Activated CD4-positive, alpha-beta T cell treated with anti-CD3 and anti-CD28 coated beads for 36 hours (primary cell): ENCODE measurements around the gene XIRP1. TPM values are rescaled to one million over a fixed set of nuclear protein-coding genes. Genes with fewer than 3 reads are reported as not detected.

Experiments
- ATAC-seq: fragments of 200-7000 bp; cut with Tn5 transposase; one replicate; pipeline ENCODE4 v1.10.0; 2021; ENCODE audit warnings: mild to moderate bottlenecking, moderate library complexity
- CTCF ChIA-PET: fragments of 350-600 bp; sonication (Branson Sonifier 250); formaldehyde crosslinking; loops from one replicate; lab custom pipeline; 2021; ENCODE audit warnings: antibody characterized with exemption; lab: Charles Lee
- POLR2A ChIA-PET: fragments of 350-600 bp; sonication (Branson Sonifier 250); formaldehyde crosslinking; loops from one replicate; lab custom pipeline; 2021; ENCODE audit warnings: antibody characterized with exemption, inconsistent platforms; lab: Charles Lee
- DNase-seq: peaks from one replicate; pipeline ENCODE4 v3.0.0-alpha.2; 2020
- H3K27ac Mint-ChIP-seq: one replicate; pipeline ENCODE4 v1.8.0; 2021; ENCODE audit warnings: mixed read lengths
- H3K27me3 Mint-ChIP-seq: one replicate; pipeline ENCODE4 v1.8.0; 2021; ENCODE audit warnings: mixed read lengths
- H3K36me3 Mint-ChIP-seq: one replicate; pipeline ENCODE4 v1.8.0; 2021; ENCODE audit warnings: low read depth, mixed read lengths
- H3K4me1 Mint-ChIP-seq: one replicate; pipeline ENCODE4 v1.8.0; 2021; ENCODE audit warnings: mixed read lengths
- H3K4me3 Mint-ChIP-seq: one replicate; pipeline ENCODE4 v1.8.0; 2021; ENCODE audit warnings: mild to moderate bottlenecking, moderate library complexity, mixed read lengths
- H3K9me3 Mint-ChIP-seq: one replicate; pipeline ENCODE4 v1.8.0; 2021; ENCODE audit warnings: low read depth, mixed read lengths
- intact Hi-C, 2 experiments: fragments of 100-400 bp; cut with DNase I in 1 of 2; cut with micrococcal nuclease in 1 of 2; formaldehyde crosslinking; loops; one replicate each; pipeline versions ENCODE4 v1.14.2 to v1.15.1; 2022 to 2024; cut with DNase I, micrococcal nuclease
- total RNA-seq, 2 experiments: library from RNA; stranded (reverse); gene quantifications; one replicate each; pipeline ENCODE4 v1.2.3, GENCODE V29; 2021

Gene XIRP1
- total RNA-seq, 2 experiments from 2014 or later = 1.4 to 2.2 TPM

DNA sequence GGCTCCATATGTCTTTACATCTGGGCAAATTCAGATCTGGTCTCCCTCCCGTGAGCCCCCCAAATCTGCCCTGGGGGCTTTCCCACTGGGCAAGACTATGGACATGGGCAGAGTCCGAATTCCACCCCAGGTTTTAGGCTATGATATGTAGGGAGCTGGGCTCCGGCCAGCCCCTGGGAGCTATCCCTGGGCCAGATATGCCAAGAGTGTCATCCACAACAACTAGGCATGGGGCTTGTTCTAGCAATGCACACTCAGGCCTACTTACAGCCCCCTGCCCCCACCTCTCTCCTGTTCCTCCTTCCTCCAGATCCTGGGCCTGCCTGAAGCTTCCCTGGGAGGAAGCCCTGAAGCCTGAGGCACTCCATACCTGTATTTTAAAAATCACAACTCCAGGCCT is 622 bp downstream of the XIRP1 start:
- ChIA-PET POLR2A (interaction anchor here (1.2 kb wide), 1 partner anchor 96 kb away, joined by 5 read pairs; no protein-coding TSS in a partner anchor), CTCF (interaction anchor here (0.7 to 14.9 kb wide), 17 partner anchors 13 to 670 kb away, joined by 3 to 447 read pairs (median 5); partner anchors contain the start of gene RPSA)
- peaks cover 42% of the 10 kb centered on the region for H3K4me1 Mint-ChIP-seq
- H3K9me3 Mint-ChIP-seq = no peaks in the 10 kb centered on the region
- no peak for ATAC-seq
- H3K27me3 Mint-ChIP-seq = no peaks in the 10 kb centered on the region
- peak overlapping the region; percentile 40 for H3K4me3 Mint-ChIP-seq
- DNase-seq = no peak
- peak overlapping the region; percentile 72 for H3K27ac Mint-ChIP-seq
- no peaks in the 10 kb centered on the region for H3K36me3 Mint-ChIP-seq
- intact Hi-C loops = loop anchor here (2.0 to 5.0 kb wide), 3 partner anchors 76 to 191 kb away; partner anchors contain the start of gene SLC25A38 (in 1 of the 2)

DNA sequence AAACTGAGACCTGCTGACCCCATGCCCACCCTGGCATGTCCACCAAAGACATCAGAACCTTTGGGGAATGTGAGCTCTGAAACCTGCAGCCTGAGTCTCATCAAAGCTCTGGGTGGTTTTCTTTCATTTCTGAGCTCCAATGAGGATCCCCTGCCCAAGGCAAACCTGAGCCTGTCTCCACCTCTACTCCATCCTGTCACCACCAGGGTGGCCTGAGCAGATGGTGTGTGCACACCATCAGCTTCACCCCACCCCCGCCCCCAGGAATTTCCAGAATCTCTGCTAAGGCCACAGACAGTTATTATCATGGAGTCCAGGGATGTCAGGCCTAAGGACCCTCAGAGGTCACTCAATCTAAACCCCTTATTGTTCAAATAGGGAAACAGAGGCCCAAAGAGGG is 1.3 kb downstream of the XIRP1 start:
- no peak overlapping the region for H3K4me3 Mint-ChIP-seq
- H3K9me3 Mint-ChIP-seq = no peaks in the 10 kb centered on the region
- intact Hi-C loops = loop anchor here (2.0 to 5.0 kb wide), 3 partner anchors 76 to 191 kb away; partner anchors contain the start of gene SLC25A38 (in 1 of the 2)
- DNase-seq (no peak), ATAC-seq (no peak)
- peaks cover 37% of the 10 kb centered on the region for H3K4me1 Mint-ChIP-seq
- H3K27me3 Mint-ChIP-seq = no peaks in the 10 kb centered on the region
- POLR2A ChIA-PET = interaction anchor here (1.1 to 1.2 kb wide), 2 partner anchors 41 to 97 kb away, joined by 3 to 6 read pairs; no protein-coding TSS in a partner anchor
- no peaks in the 10 kb centered on the region for H3K36me3 Mint-ChIP-seq
- CTCF ChIA-PET = interaction anchor here (0.7 to 14.9 kb wide), 21 partner anchors 12 to 669 kb away, joined by 3 to 447 read pairs (median 4); partner anchors contain the start of gene RPSA
- no peak overlapping the region for H3K27ac Mint-ChIP-seq

DNA sequence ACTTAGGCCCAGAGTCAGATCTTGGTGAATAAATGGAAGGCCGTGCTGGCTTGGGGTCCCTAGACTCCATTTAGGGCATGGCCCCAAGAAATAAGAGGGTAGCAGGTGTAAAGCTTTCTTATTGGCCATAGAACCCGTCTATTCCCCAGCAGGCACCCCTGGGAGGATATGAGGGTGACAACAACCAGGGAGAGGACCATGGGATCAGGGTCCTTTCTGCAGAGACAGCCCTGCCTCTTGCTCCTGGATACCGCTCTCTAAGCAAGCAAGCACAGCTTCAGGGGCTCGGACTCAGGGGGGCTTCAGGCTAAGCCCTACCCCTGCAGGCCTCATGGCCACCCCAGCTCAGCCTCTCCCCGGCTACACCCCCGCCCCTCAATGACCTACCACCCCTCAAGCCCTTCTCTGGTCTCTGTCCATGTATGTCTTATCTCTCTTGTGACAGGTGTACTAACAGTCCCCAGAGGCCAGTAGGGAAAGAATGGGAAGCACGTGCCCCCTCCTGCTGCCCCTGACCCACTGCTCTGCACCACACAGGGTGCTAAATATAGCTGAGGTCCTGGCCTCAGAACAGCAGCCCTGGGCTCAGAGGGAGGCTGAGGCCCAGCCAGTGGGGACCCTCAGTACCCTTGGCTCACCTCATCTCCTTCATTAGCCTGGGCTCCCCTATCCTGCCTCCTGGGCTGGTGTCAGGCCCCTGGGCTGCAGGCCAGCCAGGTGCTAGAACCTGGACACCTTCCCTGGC is 1.9 kb downstream of the XIRP1 start:
- intact Hi-C loops = loop anchor here (2.0 to 5.0 kb wide), 3 partner anchors 77 to 192 kb away; partner anchors contain the start of gene SLC25A38 (in 1 of the 2)
- Mint-ChIP-seq H3K36me3 (no peaks in the 10 kb centered on the region), H3K27me3 (no peaks in the 10 kb centered on the region), H3K27ac (no peak overlapping the region), H3K4me1 (peaks cover 31% of the 10 kb centered on the region), H3K9me3 (no peaks in the 10 kb centered on the region), H3K4me3 (no peak overlapping the region)
- ChIA-PET POLR2A (interaction anchor here (1.1 to 1.2 kb wide), 2 partner anchors 41 to 98 kb away, joined by 3 to 6 read pairs; no protein-coding TSS in a partner anchor), CTCF (interaction anchor here (0.5 to 14.9 kb wide), 43 partner anchors 10 to 216 kb away, joined by 3 to 447 read pairs (median 4); partner anchors contain the start of genes CX3CR1 and RPSA)
- ATAC-seq (no peak), DNase-seq (no peak)

- DNase-seq (peak; percentile 72), ATAC-seq (peak; percentile 64)
- intact Hi-C loops = loop anchor here (1.0 to 5.0 kb wide), 4 partner anchors 77 to 192 kb away; partner anchors contain the start of gene SLC25A38 (in 1 of the 2)
- Mint-ChIP-seq H3K4me3 (no peak overlapping the region), H3K27me3 (no peaks in the 10 kb centered on the region), H3K9me3 (no peaks in the 10 kb centered on the region), H3K36me3 (no peaks in the 10 kb centered on the region), H3K4me1 (peaks cover 28% of the 10 kb centered on the region), H3K27ac (no peak overlapping the region)
- CTCF ChIA-PET = interaction anchor here (0.5 to 14.9 kb wide), 39 partner anchors 10 to 217 kb away, joined by 3 to 447 read pairs (median 4); partner anchors contain the start of genes CX3CR1 and RPSA
- POLR2A ChIA-PET = interaction anchor here (1.2 kb wide), 1 partner anchor 98 kb away, joined by 6 read pairs; no protein-coding TSS in a partner anchor
Observed at GRCh38 chr3:39189959-39190269, 2.5 kb downstream of the XIRP1 start.

DNA sequence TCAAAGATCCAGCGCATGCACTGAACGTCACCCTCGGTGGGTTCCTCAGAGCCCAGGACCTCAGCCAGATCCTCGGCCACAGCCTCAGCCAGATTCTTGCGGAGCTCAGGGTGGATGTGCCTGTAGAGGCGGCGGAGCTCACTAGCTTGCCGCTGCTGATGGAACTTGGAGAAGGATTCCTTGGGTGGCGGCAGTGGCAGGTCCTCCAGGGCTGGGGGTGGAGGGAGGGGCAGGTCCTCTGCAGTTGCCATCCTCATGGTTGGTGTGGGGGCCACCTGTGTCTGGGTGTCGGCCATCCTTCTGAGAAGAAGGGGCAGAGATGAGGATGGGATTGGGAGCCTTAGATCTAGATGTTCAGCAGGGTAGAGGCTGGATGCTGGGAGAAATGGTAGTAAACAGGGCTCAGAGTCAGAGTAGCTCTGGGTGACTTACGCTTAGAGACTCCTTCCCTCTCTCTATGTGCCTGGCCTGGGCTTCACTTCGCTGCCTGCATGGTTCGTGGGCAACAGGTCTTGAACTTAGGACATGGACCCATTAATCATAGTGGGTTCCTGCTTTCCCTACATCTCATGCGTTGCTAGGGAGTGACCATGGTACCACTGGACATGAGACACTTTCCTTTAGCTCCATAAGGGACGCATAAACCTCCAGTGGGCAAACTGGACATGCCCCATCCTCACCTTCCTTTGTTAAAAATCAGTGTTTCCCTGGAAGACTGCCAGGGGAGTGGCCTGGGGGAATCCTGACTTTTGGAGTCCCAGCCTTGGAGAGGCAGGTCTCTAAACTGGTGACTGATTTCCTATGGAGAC is 3.0 kb downstream of the XIRP1 start:
- ChIA-PET POLR2A (no interaction called here), CTCF (interaction anchor here (0.7 to 14.9 kb wide), 31 partner anchors 11 to 217 kb away, joined by 3 to 447 read pairs (median 5); partner anchors contain the start of genes CX3CR1 and RPSA)

DNA sequence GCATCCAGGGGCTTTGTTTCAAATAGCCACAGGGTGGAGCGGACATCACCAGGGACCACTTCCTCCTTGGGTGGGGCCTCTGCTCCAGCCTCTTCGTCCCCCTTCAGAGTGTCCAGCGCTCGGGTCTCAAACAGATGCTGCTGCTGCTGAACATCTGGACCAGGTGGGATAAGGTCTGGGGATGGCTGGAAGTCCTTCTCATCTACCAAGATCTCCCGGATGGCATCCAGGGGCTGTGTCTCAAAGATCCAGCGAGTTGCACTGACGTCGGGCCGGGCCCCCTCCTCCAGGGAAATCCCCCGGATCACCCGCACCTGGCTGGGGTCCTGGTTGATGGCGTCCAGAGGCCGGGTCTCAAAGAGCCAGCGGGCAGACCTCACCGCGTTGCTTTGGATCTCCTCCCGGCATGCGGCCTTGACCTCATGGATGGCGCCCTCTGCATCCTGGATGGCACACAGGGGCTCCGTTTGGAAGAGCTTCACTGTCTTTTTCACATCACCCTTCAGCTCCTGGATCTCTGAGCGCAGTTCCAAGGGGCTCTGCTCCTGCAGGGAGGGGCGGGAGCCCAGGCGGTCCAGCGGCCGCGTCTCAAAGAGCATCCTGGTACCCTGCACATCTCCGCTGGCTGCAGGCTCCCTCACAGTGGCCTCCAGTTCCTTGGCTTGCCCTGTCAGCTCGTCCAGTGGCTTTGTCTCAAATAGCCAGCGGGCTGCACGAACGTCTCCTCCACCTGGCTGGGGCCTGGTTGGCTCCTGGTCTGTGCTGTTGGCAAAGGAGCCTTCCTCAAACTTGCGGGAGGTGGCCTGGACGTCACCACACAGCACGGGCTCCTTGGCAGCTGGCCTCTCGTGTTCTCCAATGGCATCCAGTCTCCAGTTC is 3.9 kb downstream of the XIRP1 start:
- intact Hi-C loops = loop anchor here (1.0 kb wide), 1 partner anchor 100 kb away; no protein-coding TSS in a partner anchor
- Mint-ChIP-seq H3K4me3 (no peak overlapping the region), H3K4me1 (peaks cover 25% of the 10 kb centered on the region), H3K9me3 (no peaks in the 10 kb centered on the region), H3K36me3 (no peaks in the 10 kb centered on the region), H3K27me3 (no peaks in the 10 kb centered on the region), H3K27ac (no peak overlapping the region)
- POLR2A ChIA-PET = no interaction called here
- DNase-seq (no peak), ATAC-seq (no peak)
- CTCF ChIA-PET = interaction anchor here (0.7 to 14.9 kb wide), 9 partner anchors 10 to 103 kb away, joined by 3 to 447 read pairs (median 5); partner anchors contain the start of gene CX3CR1

More for the DNA sequence above, 3.0 kb downstream of the XIRP1 start:
- H3K36me3 Mint-ChIP-seq = no peaks in the 10 kb centered on the region
- H3K9me3 Mint-ChIP-seq = no peaks in the 10 kb centered on the region
- ATAC-seq (no peak), DNase-seq (no peak)
- no peaks in the 10 kb centered on the region for H3K27me3 Mint-ChIP-seq
- no peak overlapping the region for H3K27ac Mint-ChIP-seq
- intact Hi-C loops = loop anchor here (1.0 kb wide), 1 partner anchor 99 kb away; no protein-coding TSS in a partner anchor
- no peak overlapping the region for H3K4me3 Mint-ChIP-seq
- peaks cover 28% of the 10 kb centered on the region for H3K4me1 Mint-ChIP-seq

DNA sequence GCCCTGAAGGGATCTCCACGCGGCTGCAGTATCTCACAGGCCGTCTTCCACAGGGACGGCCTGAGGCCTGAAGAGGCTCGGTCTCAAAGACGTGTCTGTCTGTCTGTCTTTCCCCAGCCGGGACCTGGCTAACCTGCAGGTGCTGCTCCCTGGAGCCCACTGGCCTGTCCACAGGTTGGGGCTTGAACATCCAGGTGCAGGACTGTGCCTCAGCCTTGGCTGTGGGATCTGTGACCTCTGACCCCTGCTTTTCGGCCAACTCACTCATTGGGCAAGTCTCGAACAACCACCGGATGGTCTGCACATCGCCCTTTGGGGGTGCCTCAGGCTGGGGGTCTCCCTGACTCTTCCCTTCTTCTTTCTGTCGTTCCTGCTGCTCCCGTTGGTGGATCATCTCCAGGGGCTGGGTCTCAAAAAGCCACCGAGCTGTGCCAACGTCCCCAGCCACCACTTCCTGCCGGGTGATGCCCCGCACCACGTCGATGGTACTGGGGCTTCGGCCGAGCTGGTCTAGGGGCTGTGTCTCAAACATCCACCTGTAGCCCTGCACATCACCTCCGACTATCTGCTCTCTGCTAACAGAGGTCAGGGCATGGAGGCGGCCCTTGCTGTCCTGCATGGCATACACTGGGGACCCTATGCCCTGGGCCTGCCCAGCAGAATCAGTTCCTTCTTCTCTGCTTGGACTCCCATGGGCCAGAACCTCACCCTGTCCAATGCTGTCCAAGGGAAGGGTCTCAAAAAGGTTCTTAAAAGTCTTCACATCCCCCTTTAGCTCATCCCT is 4.8 kb downstream of the XIRP1 start:
- Mint-ChIP-seq H3K9me3 (no peaks in the 10 kb centered on the region), H3K4me3 (no peak overlapping the region), H3K4me1 (peaks cover 18% of the 10 kb centered on the region), H3K36me3 (no peaks in the 10 kb centered on the region), H3K27me3 (no peaks in the 10 kb centered on the region), H3K27ac (no peak overlapping the region)
- CTCF ChIA-PET = interaction anchor here (0.6 to 14.9 kb wide), 4 partner anchors 9 to 171 kb away, joined by 3 to 447 read pairs (median 3); no protein-coding TSS in a partner anchor
- POLR2A ChIA-PET = interaction anchor here (1.2 kb wide), 1 partner anchor 101 kb away, joined by 3 read pairs; no protein-coding TSS in a partner anchor
- DNase-seq = no peak
- intact Hi-C loops = no loop called here
- ATAC-seq = no peak

DNA sequence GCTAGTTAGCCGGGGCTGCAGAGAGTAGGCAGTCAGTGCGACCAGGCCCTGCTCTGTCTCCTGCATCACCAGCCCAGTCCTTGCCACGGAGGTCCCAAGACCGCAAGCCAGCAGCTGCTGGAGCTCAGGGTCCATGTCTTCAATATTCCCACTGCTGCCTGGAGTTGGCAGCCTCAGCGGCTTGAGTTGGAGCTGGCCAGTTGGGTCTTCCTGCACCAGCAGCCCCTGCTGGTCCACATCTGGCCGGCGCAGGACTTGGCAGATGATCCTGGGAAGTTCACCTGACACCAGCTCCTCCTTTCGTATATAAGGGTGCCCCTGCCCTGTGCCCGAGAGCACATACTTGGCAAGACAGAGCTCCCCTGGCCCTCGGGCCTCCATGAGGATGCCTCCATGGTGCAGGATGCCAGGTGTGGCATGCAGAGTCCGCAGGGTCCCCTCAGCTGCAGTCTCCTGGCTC is 5.7 kb downstream of the XIRP1 start:
- ATAC-seq = no peak
- intact Hi-C loops = no loop called here

GRCh38 chr3:39185959-39186691 is 6.3 kb downstream of the XIRP1 start:
- ATAC-seq (no peak), DNase-seq (no peak)
- CTCF ChIA-PET = interaction anchor here (1.5 to 14.9 kb wide), 2 partner anchors 10 to 106 kb away, joined by 3 to 447 read pairs; no protein-coding TSS in a partner anchor
- H3K4me1 Mint-ChIP-seq = peaks cover 12% of the 10 kb centered on the region
- no peaks in the 10 kb centered on the region for H3K36me3 Mint-ChIP-seq
- POLR2A ChIA-PET = interaction anchor here (0.6 to 1.2 kb wide), 2 partner anchors 102 to 230 kb away, joined by 3 to 10 read pairs; no protein-coding TSS in a partner anchor
- intact Hi-C loops = no loop called here
- no peaks in the 10 kb centered on the region for H3K27me3 Mint-ChIP-seq
- H3K27ac Mint-ChIP-seq = no peak overlapping the region
- no peak overlapping the region for H3K4me3 Mint-ChIP-seq
- H3K9me3 Mint-ChIP-seq = no peaks in the 10 kb centered on the region

More for the DNA sequence above, 5.7 kb downstream of the XIRP1 start:
- ChIA-PET CTCF (interaction anchor here (1.5 to 14.9 kb wide), 2 partner anchors 10 to 105 kb away, joined by 3 to 447 read pairs; no protein-coding TSS in a partner anchor), POLR2A (interaction anchor here (0.6 to 1.2 kb wide), 2 partner anchors 102 to 229 kb away, joined by 3 to 10 read pairs; no protein-coding TSS in a partner anchor)
- peaks cover 11% of the 10 kb centered on the region for H3K4me1 Mint-ChIP-seq
- no peak overlapping the region for H3K27ac Mint-ChIP-seq
- no peak overlapping the region for H3K4me3 Mint-ChIP-seq
- H3K27me3 Mint-ChIP-seq = no peaks in the 10 kb centered on the region
- no peaks in the 10 kb centered on the region for H3K36me3 Mint-ChIP-seq
- no peaks in the 10 kb centered on the region for H3K9me3 Mint-ChIP-seq
- no peak for DNase-seq
